ENCODE results near the gene ESPNL. TPM values are rescaled to one million over a fixed set of nuclear protein-coding genes. Genes with fewer than 3 reads are reported as not detected.

Gene ESPNL
- total RNA-seq, 1 experiment from 2014 or later = 1.0 TPM

DNA sequence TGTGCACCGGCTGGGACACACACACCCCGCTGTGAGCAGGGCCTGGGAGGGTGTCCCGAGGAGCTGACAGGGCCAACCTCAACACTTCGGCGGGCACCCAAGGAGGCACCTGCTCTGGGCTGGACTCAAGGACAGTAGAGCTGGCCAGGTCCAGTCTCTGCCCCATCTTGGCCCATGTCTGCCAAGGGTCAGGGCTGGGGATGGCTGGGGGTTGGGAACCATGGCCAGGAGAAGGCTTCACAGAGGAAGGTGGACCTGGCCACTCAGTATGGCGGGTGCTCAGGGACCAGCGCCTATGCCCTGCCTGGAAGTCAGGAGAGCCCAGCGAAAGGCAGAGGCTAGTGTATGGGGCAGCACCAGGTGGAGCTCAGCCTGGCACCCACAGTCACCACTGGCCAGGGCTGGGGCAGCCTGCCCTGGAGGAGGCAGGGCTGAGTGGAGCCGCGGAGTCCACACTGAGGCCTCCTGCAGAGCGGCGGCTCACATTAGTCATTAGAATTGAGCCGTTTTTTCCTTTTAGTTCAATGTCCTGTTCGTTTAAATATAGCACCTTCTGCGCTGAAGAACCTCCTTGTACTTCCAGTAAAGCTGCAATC is 62.8 kb downstream of the ESPNL start:
- H3K27ac ChIP-seq (ENCODE audit: low read length) = no peak overlapping the region
- no peaks in the 10 kb centered on the region for H4K20me1 ChIP-seq (ENCODE audit: insufficient read depth, low read depth, low read length)
- H3K9me3 ChIP-seq (ENCODE audit: low read length) = no peaks in the 10 kb centered on the region
- no peaks in the 10 kb centered on the region for H3K36me3 ChIP-seq (ENCODE audit: insufficient read depth, low read length)
- H3K27me3 ChIP-seq (ENCODE audit: low read length) = no peaks in the 10 kb centered on the region
- no peak overlapping the region for H3K9ac ChIP-seq (ENCODE audit: low read length)
- H3K4me1 ChIP-seq (ENCODE audit: low read length) = peaks cover 25% of the 10 kb centered on the region
- no peak overlapping the region for H2AFZ ChIP-seq (ENCODE audit: low read length)
- no peak overlapping the region for H3K4me3 ChIP-seq (ENCODE audit: low read length)
- H3K9me2 ChIP-seq (replicated peaks; ENCODE audit: insufficient read depth, low read length) = no peaks in the 10 kb centered on the region
- DNase-seq = no peak
- no peaks in the 10 kb centered on the region for H3K79me2 ChIP-seq (ENCODE audit: low read length)
- H3K4me2 ChIP-seq (ENCODE audit: low read depth, low read length, poor library complexity, severe bottlenecking) = no peak overlapping the region

DNA sequence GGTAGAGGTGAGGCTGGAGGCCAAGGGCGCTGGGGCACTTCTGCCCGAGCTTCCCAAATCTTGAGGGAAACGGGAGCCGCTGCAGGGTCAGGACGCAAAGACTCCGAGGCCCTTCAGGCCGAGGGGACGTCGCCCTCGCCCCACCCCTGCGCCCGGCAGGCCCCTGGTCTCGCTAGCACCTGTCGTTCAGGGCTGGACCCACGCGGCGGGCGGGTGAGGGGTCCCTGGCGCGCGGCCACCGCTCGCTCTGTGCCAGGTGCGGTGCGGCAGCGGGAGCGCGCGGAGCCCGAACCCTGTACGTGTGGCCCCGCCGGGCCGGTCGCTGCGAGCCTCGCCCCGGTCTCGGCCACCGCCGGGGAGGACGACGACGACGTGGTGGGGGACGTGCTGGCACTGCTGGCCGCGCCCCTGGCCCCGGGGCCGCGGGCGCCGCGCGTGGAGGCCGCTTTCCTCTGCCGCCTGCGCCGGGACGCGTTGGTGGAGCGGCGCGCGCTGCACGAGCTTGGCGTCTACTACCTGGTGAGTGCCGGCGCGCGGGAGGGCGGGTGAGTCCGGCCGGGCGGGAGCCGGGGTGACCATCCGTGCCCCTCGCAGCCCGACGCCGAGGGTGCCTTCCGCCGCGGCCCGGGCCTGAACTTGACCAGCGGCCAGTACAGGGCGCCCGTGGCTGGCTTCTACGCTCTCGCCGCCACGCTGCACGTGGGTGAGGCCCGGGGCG is 63.5 kb downstream of the ESPNL start:
- Histone ChIP-seq H3K4me2 (ENCODE audit: low read depth, low read length, poor library complexity, severe bottlenecking) (no peak overlapping the region), H3K9me2 (replicated peaks; ENCODE audit: insufficient read depth, low read length) (no peaks in the 10 kb centered on the region), H3K36me3 (ENCODE audit: insufficient read depth, low read length) (no peaks in the 10 kb centered on the region), H3K4me3 (ENCODE audit: low read length) (no peak overlapping the region), H3K27me3 (ENCODE audit: low read length) (no peaks in the 10 kb centered on the region), H2AFZ (ENCODE audit: low read length) (no peak overlapping the region), H3K9ac (ENCODE audit: low read length) (no peak overlapping the region), H3K4me1 (ENCODE audit: low read length) (peaks cover 25% of the 10 kb centered on the region), H3K79me2 (ENCODE audit: low read length) (no peaks in the 10 kb centered on the region), H3K27ac (ENCODE audit: low read length) (no peak overlapping the region), H4K20me1 (ENCODE audit: insufficient read depth, low read depth, low read length) (no peaks in the 10 kb centered on the region), H3K9me3 (ENCODE audit: low read length) (no peaks in the 10 kb centered on the region)
- DNase-seq = no peak

DNA sequence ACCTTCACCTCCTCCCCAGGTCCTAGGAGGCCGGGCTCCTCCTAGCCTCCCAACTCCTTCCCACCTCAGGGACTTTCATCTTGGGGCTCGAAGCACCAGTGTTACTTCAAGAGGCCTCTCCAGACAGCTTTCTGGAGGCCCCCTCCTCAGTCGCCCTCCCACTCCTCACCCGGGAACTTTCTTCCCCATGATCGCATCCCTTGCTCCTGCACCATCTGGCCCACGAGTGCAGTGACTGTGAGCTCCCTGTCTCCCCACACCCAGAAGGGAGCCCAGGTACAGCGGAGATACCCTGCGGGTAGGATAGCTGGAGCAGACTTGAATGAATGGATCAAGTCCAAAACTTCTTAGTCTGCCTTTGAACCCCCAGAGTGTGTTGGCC is 64.8 kb downstream of the ESPNL start:
- Histone ChIP-seq H3K9me2 (replicated peaks; ENCODE audit: insufficient read depth, low read length) (no peaks in the 10 kb centered on the region), H3K9ac (ENCODE audit: low read length) (no peak overlapping the region), H4K20me1 (ENCODE audit: insufficient read depth, low read depth, low read length) (no peaks in the 10 kb centered on the region), H3K79me2 (ENCODE audit: low read length) (no peaks in the 10 kb centered on the region), H3K36me3 (ENCODE audit: insufficient read depth, low read length) (0 out of 2 replicates have a peak, but pooled peaks cover 2% of the 10 kb centered on the region), H3K4me2 (ENCODE audit: low read depth, low read length, poor library complexity, severe bottlenecking) (no peak overlapping the region), H2AFZ (ENCODE audit: low read length) (no peak overlapping the region), H3K4me1 (ENCODE audit: low read length) (peaks cover 18% of the 10 kb centered on the region), H3K4me3 (ENCODE audit: low read length) (no peak overlapping the region), H3K27ac (ENCODE audit: low read length) (no peak overlapping the region), H3K9me3 (ENCODE audit: low read length) (no peaks in the 10 kb centered on the region), H3K27me3 (ENCODE audit: low read length) (no peaks in the 10 kb centered on the region)
- DNase-seq = no peak

DNA sequence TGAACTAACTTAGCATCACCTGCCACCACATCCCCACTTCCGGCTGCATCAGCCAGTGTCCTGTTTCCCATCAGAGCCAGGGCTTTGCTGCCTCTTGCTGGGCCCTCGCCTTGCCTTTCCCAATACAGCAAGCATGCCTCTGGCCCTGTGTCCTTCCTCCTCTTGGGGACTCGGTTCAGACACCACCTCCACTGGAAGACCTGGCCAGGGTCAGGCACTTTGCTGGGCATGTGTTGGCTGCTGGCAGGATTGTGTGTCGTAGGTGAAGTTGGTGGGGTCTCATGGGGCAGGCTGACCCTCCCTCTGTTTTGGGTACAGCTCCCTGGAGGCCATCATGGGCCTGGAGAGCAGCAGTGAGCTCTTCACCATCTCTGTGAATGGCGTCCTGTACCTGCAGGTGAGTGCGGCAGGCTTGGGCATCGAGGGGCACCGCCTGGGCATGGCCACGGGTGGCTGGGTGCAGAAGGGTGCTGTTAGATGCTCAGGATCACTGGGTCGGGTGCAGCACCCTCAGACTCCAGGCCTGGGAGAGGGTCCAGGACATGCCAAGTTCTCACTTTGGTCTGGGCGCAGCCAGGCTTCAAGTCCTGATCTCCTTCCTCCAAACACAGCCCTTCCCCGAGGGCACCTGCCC is 65.3 kb downstream of the ESPNL start:
- DNase-seq = no peak

DNA sequence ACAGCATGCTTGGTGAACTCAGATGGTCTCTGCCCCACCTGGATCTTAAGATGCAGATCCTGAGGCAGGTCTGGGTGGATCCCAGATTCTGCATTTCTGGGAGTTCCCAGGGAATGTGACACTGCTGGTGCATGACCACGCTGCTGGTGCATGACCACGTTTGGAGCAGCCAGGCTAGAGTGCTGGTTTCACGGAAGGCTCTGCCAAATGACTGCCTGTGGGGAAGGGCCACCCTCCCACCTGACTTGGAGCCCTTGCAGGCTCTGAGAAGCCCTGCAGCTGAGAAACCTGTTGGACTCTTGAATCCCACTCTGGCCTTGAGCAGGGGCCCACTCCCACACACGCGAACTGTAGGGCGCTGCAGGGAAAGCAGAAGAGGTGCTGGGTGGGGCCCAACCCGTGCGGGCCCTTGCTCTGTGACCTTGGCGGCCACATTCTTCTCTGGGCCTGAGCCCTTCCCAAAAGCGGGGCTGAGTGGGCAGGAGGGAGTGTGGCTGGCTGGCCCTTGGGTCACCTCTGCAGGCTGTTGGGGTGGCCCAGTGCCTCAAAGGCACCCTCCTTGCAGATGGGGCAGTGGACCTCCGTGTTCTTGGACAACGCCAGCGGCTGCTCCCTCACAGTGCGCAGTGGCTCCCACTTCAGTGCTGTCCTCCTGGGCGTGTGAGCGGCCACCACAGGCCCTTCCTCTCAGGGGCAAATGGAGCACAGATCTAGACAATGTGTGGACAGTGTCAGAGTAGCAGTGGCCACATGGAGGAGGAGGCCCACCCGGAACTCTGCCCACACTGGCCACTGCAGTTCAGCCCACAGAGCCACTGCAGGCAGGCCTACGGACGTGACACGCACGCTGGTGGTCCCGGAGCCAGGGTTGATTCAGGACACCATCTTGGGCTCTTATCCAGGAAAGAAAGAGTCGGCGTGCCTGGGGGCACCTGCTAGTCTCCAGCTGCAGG is 66.5 kb downstream of the ESPNL start:
- Histone ChIP-seq H3K27me3 (ENCODE audit: low read length) (no peaks in the 10 kb centered on the region), H4K20me1 (ENCODE audit: insufficient read depth, low read depth, low read length) (no peaks in the 10 kb centered on the region), H3K9ac (ENCODE audit: low read length) (no peak overlapping the region), H3K9me3 (ENCODE audit: low read length) (no peaks in the 10 kb centered on the region), H3K4me2 (ENCODE audit: low read depth, low read length, poor library complexity, severe bottlenecking) (no peak overlapping the region), H3K4me1 (ENCODE audit: low read length) (peaks cover under 1% of the 10 kb centered on the region; the same call in 1 of the 2 replicates), H3K9me2 (replicated peaks; ENCODE audit: insufficient read depth, low read length) (no peaks in the 10 kb centered on the region), H3K27ac (ENCODE audit: low read length) (no peak overlapping the region), H3K36me3 (ENCODE audit: insufficient read depth, low read length) (0 out of 2 replicates have a peak, but pooled peaks cover 6% of the 10 kb centered on the region), H3K79me2 (ENCODE audit: low read length) (no peaks in the 10 kb centered on the region), H3K4me3 (ENCODE audit: low read length) (no peak overlapping the region), H2AFZ (ENCODE audit: low read length) (no peak overlapping the region)
- no peak for DNase-seq

More for the DNA sequence above, 65.3 kb downstream of the ESPNL start:
- H3K9ac ChIP-seq (ENCODE audit: low read length) = no peak overlapping the region
- H3K79me2 ChIP-seq (ENCODE audit: low read length) = no peaks in the 10 kb centered on the region
- H3K4me2 ChIP-seq (ENCODE audit: low read depth, low read length, poor library complexity, severe bottlenecking) = no peak overlapping the region
- H3K27me3 ChIP-seq (ENCODE audit: low read length) = no peaks in the 10 kb centered on the region
- no peaks in the 10 kb centered on the region for H3K9me2 ChIP-seq (replicated peaks; ENCODE audit: insufficient read depth, low read length)
- H2AFZ ChIP-seq (ENCODE audit: low read length) = no peak overlapping the region
- H3K27ac ChIP-seq (ENCODE audit: low read length) = no peak overlapping the region
- no peaks in the 10 kb centered on the region for H4K20me1 ChIP-seq (ENCODE audit: insufficient read depth, low read depth, low read length)
- 0 out of 2 replicates have a peak, but pooled peaks cover 2% of the 10 kb centered on the region for H3K36me3 ChIP-seq (ENCODE audit: insufficient read depth, low read length)
- H3K4me3 ChIP-seq (ENCODE audit: low read length) = no peak overlapping the region
- H3K4me1 ChIP-seq (ENCODE audit: low read length) = peaks cover 13% of the 10 kb centered on the region
- no peaks in the 10 kb centered on the region for H3K9me3 ChIP-seq (ENCODE audit: low read length)

DNA sequence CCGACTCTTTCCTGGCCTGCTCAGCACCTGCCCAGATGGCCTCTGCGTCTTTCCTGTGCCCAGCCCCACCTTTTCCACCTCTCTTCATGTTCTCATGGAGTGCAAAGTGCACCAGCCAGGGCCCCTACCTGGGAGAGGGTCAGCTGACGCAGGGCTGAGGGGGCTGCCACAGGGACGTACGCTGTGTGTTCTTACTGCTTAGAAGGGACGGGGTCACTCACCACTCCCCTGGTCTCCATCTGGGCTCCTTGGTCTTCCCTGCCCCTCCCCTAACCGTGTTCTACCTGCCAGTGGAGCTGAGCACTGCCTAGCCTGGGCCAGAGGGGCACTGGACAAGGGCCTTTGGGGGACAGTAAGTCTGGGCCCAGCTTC is 67.2 kb downstream of the ESPNL start:
- H3K9ac ChIP-seq (ENCODE audit: low read length) = no peak overlapping the region
- no peaks in the 10 kb centered on the region for H3K9me3 ChIP-seq (ENCODE audit: low read length)
- no peaks in the 10 kb centered on the region for H4K20me1 ChIP-seq (ENCODE audit: insufficient read depth, low read depth, low read length)
- no peak for DNase-seq
- 0 out of 2 replicates have a peak, but pooled peaks cover 6% of the 10 kb centered on the region for H3K36me3 ChIP-seq (ENCODE audit: insufficient read depth, low read length)
- no peak overlapping the region for H3K27ac ChIP-seq (ENCODE audit: low read length)
- no peaks in the 10 kb centered on the region for H3K9me2 ChIP-seq (replicated peaks; ENCODE audit: insufficient read depth, low read length)
- H3K4me2 ChIP-seq (ENCODE audit: low read depth, low read length, poor library complexity, severe bottlenecking) = no peak overlapping the region
- H3K27me3 ChIP-seq (ENCODE audit: low read length) = no peaks in the 10 kb centered on the region
- H2AFZ ChIP-seq (ENCODE audit: low read length) = no peak overlapping the region
- no peak overlapping the region for H3K4me3 ChIP-seq (ENCODE audit: low read length)
- H3K79me2 ChIP-seq (ENCODE audit: low read length) = no peaks in the 10 kb centered on the region
- no peaks in the 10 kb centered on the region for H3K4me1 ChIP-seq (ENCODE audit: low read length)

DNA sequence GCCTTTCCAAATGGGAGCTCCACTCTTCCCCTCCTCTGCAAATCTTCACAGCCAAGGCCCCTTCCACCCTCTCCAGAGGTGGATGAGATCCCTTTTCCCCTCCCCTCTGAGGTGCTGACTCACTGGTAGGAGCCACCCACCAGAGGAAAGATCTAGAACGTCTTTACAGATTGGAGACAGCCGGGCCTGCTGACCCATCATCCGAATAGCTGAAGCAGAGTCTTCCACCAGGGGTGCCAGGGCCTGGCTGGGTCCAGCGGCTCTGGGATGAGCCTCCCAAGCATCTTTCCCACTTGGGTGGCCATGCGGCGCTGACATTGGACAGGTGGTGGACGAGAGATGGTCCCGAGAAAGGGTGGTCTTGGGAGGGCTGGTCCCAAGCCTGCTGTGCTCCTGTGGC is 67.6 kb downstream of the ESPNL start:
- H3K79me2 ChIP-seq (ENCODE audit: low read length) = no peaks in the 10 kb centered on the region
- H3K9me3 ChIP-seq (ENCODE audit: low read length) = no peaks in the 10 kb centered on the region
- no peaks in the 10 kb centered on the region for H3K9me2 ChIP-seq (replicated peaks; ENCODE audit: insufficient read depth, low read length)
- H3K9ac ChIP-seq (ENCODE audit: low read length) = no peak overlapping the region
- no peak overlapping the region for H3K27ac ChIP-seq (ENCODE audit: low read length)
- H3K4me3 ChIP-seq (ENCODE audit: low read length) = no peak overlapping the region
- 0 out of 2 replicates have a peak, but pooled peaks cover 6% of the 10 kb centered on the region for H3K36me3 ChIP-seq (ENCODE audit: insufficient read depth, low read length)
- no peak overlapping the region for H3K4me2 ChIP-seq (ENCODE audit: low read depth, low read length, poor library complexity, severe bottlenecking)
- H2AFZ ChIP-seq (ENCODE audit: low read length) = no peak overlapping the region
- DNase-seq = no peak
- H4K20me1 ChIP-seq (ENCODE audit: insufficient read depth, low read depth, low read length) = no peaks in the 10 kb centered on the region
- H3K4me1 ChIP-seq (ENCODE audit: low read length) = no peaks in the 10 kb centered on the region
- H3K27me3 ChIP-seq (ENCODE audit: low read length) = no peaks in the 10 kb centered on the region
